ENCODE results near the gene BANP. TPM values are rescaled to one million over a fixed set of nuclear protein-coding genes. Genes with fewer than 3 reads are reported as not detected.
A peak's percentile ranks its signal among the peaks of the same experiment; 100 is the strongest.

Gene BANP
- total and polyA plus RNA-seq, 2 donors (not counting 3 experiments of a cell fraction or from before 2014, with no cell fraction given): 22.4 to 33.8 TPM

GRCh38 chr16:87957296-87958094, 6.3 kb downstream of the BANP start:
- intact Hi-C loops (cut with micrococcal nuclease): loop anchor here (2.0 to 10.0 kb wide), 3 partner anchors 65 to 607 kb away; no protein-coding TSS in a partner anchor
- H3K9me1 ChIP-seq (replicated peaks; ENCODE audit: control insufficient read depth, extremely low read depth, insufficient read depth, low read length): no peaks in the 10 kb centered on the region
- H3K4me3 ChIP-seq (replicated peaks in 1 of 3; ENCODE audit: insufficient read depth in 1 of 3, low read depth in 1 of 3, low read length in 3 of 3): no peak overlapping the region
- H3K4me1 ChIP-seq (ENCODE audit: control insufficient read depth, extremely low read depth, insufficient read depth, low read length): peaks cover 36% of the 10 kb centered on the region
- no peaks in the 10 kb centered on the region for H4K20me1 ChIP-seq (replicated peaks; ENCODE audit: control insufficient read depth, extremely low read depth, insufficient read depth, low read length)
- no peak overlapping the region for H2AFZ ChIP-seq (ENCODE audit: low read depth, low read length)
- POLR2A ChIA-PET: no interaction called here
- no peak overlapping the region for H3K4me2 ChIP-seq (ENCODE audit: insufficient read depth, low read length)
- TF ChIP-seq EZH2 (IDR thresholded peaks at IDR 0.05; ENCODE audit: borderline replicate concordance, low read depth, low read length, severe bottlenecking): no peak
- no TSS peak for BruUV-seq (replicated peaks)
- dilution Hi-C loops (cut with MboI; ENCODE audit: extremely low pct_ligation_motif_present, low sequenced_read_pairs): no loop called here
- H3K9me3 ChIP-seq (replicated peaks; ENCODE audit: control insufficient read depth, insufficient read depth, low read length): no peaks in the 10 kb centered on the region
- H3K36me3 ChIP-seq (ENCODE audit: control insufficient read depth in 2 of 2, extremely low read depth in 1 of 2, insufficient read depth in 2 of 2, low read length in 2 of 2): peaks cover 0 to 2% of the 10 kb centered on the region in 2 experiments
- DNase-seq (ENCODE audit: low read depth, low spot score) (no peak), FAIRE-seq (no peak)
- H3K9ac ChIP-seq (replicated peaks; ENCODE audit: extremely low read depth, insufficient read depth, low read length): no peak overlapping the region
- no peaks in the 10 kb centered on the region for H3K27me3 ChIP-seq (ENCODE audit: control insufficient read depth in 2 of 2, insufficient read depth in 2 of 2, low read length in 2 of 2)
- H3K79me2 ChIP-seq (ENCODE audit: control insufficient read depth, insufficient read depth, low read length): peaks cover 89% of the 10 kb centered on the region
- CTCF ChIA-PET: interaction anchor here (1.0 to 2.4 kb wide), 3 partner anchors 16 to 480 kb away, joined by 3 to 13 read pairs (median 8); no protein-coding TSS in a partner anchor
- H3K27ac ChIP-seq (ENCODE audit: insufficient read depth, low read depth, low read length): peak overlapping the region; percentile 72

DNA sequence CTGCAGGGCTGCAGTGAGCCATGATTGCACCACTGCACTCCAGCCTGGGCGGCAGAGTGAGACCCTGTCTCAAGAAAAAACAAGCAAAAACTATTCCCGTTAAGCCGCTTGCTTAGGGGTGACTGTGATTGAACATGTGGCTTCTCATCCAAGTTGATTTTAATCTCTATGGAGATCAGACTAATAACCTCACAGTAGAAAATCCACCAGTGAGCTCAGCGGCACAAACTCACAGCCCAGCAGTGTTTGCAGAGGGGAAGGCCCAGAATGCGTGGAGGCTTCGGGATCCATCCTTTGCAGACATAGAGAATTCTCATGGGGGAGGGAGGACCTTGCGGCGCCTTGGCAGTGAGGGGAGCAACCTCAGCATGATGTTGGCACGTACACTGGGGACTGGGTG, 7.4 kb downstream of the BANP start:
- BruUV-seq (replicated peaks): no TSS peak
- POLR2A ChIA-PET: no interaction called here
- CTCF ChIA-PET: no interaction called here
- Histone ChIP-seq H3K9me3 (replicated peaks; ENCODE audit: control insufficient read depth, insufficient read depth, low read length) (no peaks in the 10 kb centered on the region), H3K4me2 (ENCODE audit: insufficient read depth, low read length) (no peak overlapping the region), H4K20me1 (replicated peaks; ENCODE audit: control insufficient read depth, extremely low read depth, insufficient read depth, low read length) (no peaks in the 10 kb centered on the region), H2AFZ (ENCODE audit: low read depth, low read length) (no peak overlapping the region), H3K9ac (replicated peaks; ENCODE audit: extremely low read depth, insufficient read depth, low read length) (no peak overlapping the region), H3K4me3 (replicated peaks in 1 of 3; ENCODE audit: insufficient read depth in 1 of 3, low read depth in 1 of 3, low read length in 3 of 3) (no peak overlapping the region), H3K4me1 (ENCODE audit: control insufficient read depth, extremely low read depth, insufficient read depth, low read length) (peaks cover 33% of the 10 kb centered on the region), H3K27me3 (ENCODE audit: control insufficient read depth in 2 of 2, insufficient read depth in 2 of 2, low read length in 2 of 2) (no peaks in the 10 kb centered on the region), H3K9me1 (replicated peaks; ENCODE audit: control insufficient read depth, extremely low read depth, insufficient read depth, low read length) (no peaks in the 10 kb centered on the region), H3K79me2 (ENCODE audit: control insufficient read depth, insufficient read depth, low read length) (peaks cover 79% of the 10 kb centered on the region), H3K36me3 (ENCODE audit: control insufficient read depth in 2 of 2, extremely low read depth in 1 of 2, insufficient read depth in 2 of 2, low read length in 2 of 2) (peaks cover 0 to 2% of the 10 kb centered on the region in 2 experiments), H3K27ac (ENCODE audit: insufficient read depth, low read depth, low read length) (no peak overlapping the region)
- no peak for FAIRE-seq
- intact Hi-C loops (cut with micrococcal nuclease): loop anchor here (5.0 to 10.0 kb wide), 2 partner anchors 64 to 606 kb away; no protein-coding TSS in a partner anchor
- DNase-seq (ENCODE audit: low read depth, low spot score): no peak
- TF ChIP-seq EZH2 (IDR thresholded peaks at IDR 0.05; ENCODE audit: borderline replicate concordance, low read depth, low read length, severe bottlenecking) (no peak), GATA2 (IDR thresholded peaks at IDR 0.05; ENCODE audit: insufficient read depth, insufficient read length, low read depth, low read length) (no peak)
- dilution Hi-C loops (cut with MboI; ENCODE audit: extremely low pct_ligation_motif_present, low sequenced_read_pairs): no loop called here

Data from endothelial cell of umbilical vein (primary cell).